HL-60 (cell line): ENCODE data around the gene RAX2.
A peak's percentile ranks its signal among the peaks of the same experiment; 100 is the strongest.

Source experiments
- DNase-seq, 2 experiments: peaks; one replicate each; pipeline ENCODE4 v3.0.0-alpha.2; 2010 to 2020; ENCODE audit warnings: low read depth in 1 of 2, low spot score in 1 of 2
- H3K27ac ChIP-seq: fragments of 250-450 bp; sonication (Bioruptor Pico); replicated peaks from 2 replicates; pipeline ENCODE4 v1.5.1; 2020; ENCODE audit warnings: mild to moderate bottlenecking, moderate library complexity
- H3K27me3 ChIP-seq: fragments of 250-450 bp; sonication (Bioruptor Pico); 2 replicates; pipeline ENCODE4 v1.5.1; 2021; ENCODE audit warnings: mild to moderate bottlenecking, moderate library complexity; ENCODE audit not compliant: insufficient read depth, poor library complexity, severe bottlenecking
- H3K4me3 ChIP-seq: replicated peaks from 2 replicates; pipeline ENCODE4 v1.5.1; 2011; ENCODE audit warnings: mild to moderate bottlenecking, control low read depth, low read length; ENCODE audit not compliant: insufficient read depth
- CTCF ChIP-seq: IDR thresholded peaks from one replicate; pipeline ENCODE4 v1.5.1; 2011; ENCODE audit warnings: low read length, control low read depth, inconsistent platforms; ENCODE audit not compliant: insufficient read depth
- GABPA ChIP-seq: IDR thresholded peaks from 2 replicates; pipeline ENCODE4 v1.6.1; 2012; ENCODE audit warnings: low read depth
- POLR2AphosphoS5 ChIP-seq: IDR thresholded peaks from 2 replicates; pipeline ENCODE4 v1.6.1; 2012; ENCODE audit warnings: low read depth
- REST ChIP-seq: IDR thresholded peaks from 2 replicates; pipeline ENCODE4 v1.6.1; 2012; ENCODE audit warnings: low read depth; ENCODE audit not compliant: insufficient replicate concordance
- SPI1 ChIP-seq: IDR thresholded peaks from 2 replicates; pipeline ENCODE4 v1.6.1; 2012; ENCODE audit warnings: low read depth, mild to moderate bottlenecking, borderline replicate concordance

Gene RAX2

GRCh38 chr19:3736106-3736724 lies 35.8 kb downstream of the RAX2 start:
- H3K27me3 ChIP-seq: no peaks in the 10 kb centered on the region
- TF ChIP-seq GABPA: no peak
- TF ChIP-seq REST: no peak
- TF ChIP-seq POLR2AphosphoS5: no peak
- H3K4me3 ChIP-seq: no peak overlapping the region
- H3K27ac ChIP-seq: no peak overlapping the region
- DNase-seq: no peak

- TF ChIP-seq GABPA (no peak), REST (no peak), POLR2AphosphoS5 (no peak), SPI1 (no peak), CTCF (no peak)
- no peaks in the 10 kb centered on the region for H3K27me3 ChIP-seq
- no peak overlapping the region for H3K27ac ChIP-seq
- no peak overlapping the region for H3K4me3 ChIP-seq
- DNase-seq: no peak
Observed at GRCh38 chr19:3734310-3734600, 37.8 kb downstream of the RAX2 start.

- DNase-seq: no peak
- TF ChIP-seq SPI1 (peak; percentile 17; the same call in 1 of the 2 replicates), POLR2AphosphoS5 (no peak)
- no peak overlapping the region for H3K27ac ChIP-seq
- H3K27me3 ChIP-seq: no peaks in the 10 kb centered on the region
- no peak overlapping the region for H3K4me3 ChIP-seq
Observed at GRCh38 chr19:3733549-3734309, 38.3 kb downstream of the RAX2 start.

- H3K27ac ChIP-seq: no peak overlapping the region
- H3K4me3 ChIP-seq: no peak overlapping the region
- DNase-seq: no peak
- TF ChIP-seq POLR2AphosphoS5 (no peak), CTCF (no peak), REST (no peak), GABPA (no peak), SPI1 (no peak)
- H3K27me3 ChIP-seq: no peaks in the 10 kb centered on the region
Observed at GRCh38 chr19:3732108-3732507, 39.9 kb downstream of the RAX2 start.
